NCI-H2227 (cell line): Measurements from ENCODE around the gene ANKAR.
"Not testable (repeated sequence)": the region's sequence is repeated elsewhere in the genome, so short reads cannot be mapped to it uniquely, and the experiment has no call there.

Experiments used
- DNase-seq: peaks from one replicate; lab custom pipeline; 2025; ENCODE audit not compliant: unreplicated experiment; lab: John Stamatoyannopoulos, UW

ANKAR gene

DNA sequence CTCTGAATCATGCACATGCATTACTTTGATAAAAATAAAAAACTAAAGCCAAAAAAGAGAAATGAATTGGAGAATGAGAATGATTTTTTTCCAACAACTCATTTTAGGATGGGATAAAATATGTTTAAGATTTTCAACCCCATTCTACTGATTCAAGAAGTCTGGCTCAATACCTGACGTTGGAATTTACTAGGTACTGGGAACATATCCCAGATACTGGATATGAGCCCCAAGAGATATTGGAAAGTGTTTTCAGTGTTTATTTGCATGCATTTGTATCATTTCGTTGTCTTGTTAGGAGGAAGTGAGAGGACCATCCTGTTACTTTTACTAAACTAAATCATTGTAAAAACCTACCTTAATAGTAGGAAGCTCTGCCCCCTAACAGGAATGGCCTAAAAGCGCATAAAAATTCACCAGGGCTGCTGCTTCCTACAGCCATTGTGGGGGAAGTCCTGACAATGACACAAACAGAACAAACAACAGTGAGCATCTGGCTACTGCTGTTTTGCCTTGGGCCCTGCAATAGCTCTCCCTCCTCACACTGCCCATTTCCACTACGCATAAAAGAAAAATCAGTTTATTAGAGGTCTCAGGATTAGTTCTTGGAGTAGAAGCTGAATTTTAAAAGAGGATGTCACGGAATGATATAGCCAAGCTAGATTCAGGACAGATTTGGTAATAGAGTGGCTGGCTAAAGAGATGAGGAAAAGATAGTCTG, 35.2 kb downstream of the ANKAR start:
- no peak for DNase-seq

DNA sequence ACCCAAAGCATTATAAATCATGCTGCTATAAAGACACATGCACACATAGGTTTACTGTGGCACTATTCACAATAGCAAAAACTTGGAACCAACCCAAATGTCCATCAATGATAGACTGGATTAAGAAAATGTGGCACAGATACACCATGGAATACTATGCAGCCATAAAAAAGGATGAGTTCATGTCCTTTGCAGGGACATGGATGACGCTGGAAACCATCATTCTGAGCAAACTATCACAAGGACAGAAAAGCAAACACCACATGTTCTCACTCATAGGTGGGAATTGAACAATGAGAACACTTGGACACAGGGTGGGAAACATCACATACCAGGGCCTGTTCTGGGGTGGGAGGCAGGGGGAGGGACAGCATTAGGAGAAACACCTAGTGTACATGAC, 43.1 kb downstream of the ANKAR start:
- DNase-seq: not testable (repeated sequence)

DNA sequence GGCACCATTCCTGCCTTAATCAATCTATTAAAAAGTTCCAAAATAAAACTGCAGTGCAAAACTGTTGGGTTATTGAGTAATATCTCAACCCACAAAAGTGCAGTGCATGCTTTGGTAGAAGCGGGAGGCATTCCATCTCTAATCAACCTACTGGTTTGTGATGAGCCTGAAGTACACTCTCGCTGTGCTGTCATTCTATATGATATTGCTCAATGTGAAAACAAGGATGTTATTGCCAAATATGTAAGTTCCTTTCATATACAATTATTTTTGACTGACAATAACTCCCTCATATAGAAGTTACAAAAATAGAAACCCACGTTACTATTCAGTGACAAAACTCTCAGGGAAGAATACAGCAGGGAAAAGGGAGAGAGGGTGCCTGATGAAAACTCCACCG, 45.1 kb downstream of the ANKAR start:
- DNase-seq: no peak

DNA sequence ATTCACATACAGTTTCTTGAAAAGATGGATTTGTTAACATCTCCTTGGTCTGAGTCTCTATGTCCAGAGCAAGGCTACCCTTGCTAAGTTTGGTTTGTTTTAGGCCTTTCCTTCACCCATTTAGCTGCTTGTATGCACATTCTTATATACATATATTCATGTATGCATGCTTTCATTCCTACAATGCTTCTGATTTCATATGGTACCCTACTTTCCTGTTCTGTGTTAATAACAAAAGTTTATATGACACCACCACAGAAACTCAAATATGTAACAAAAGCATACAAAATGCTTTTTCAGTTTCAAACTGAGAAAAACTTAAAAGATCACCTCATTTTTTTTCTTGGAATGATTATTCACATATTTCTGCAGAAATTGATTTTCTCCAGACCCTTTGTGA, 48.7 kb downstream of the ANKAR start:
- no peak for DNase-seq
